GM19023 (cell line): ENCODE results near the gene PRICKLE2.

Experiments
- ATAC-seq: cut with Tn5 transposase; IDR thresholded peaks from one replicate; pipeline ENCODE4 v1.9.1; 2021; ENCODE audit warnings: mild to moderate bottlenecking, moderate library complexity; ENCODE audit not compliant: unreplicated experiment

PRICKLE2 gene

GRCh38 chr3:64251019-64251418 lies 25.8 kb upstream of the PRICKLE2 start:
- no peak for ATAC-seq

- no peak for ATAC-seq
Measured at GRCh38 chr3:64247991-64248646, 22.9 kb upstream of the PRICKLE2 start.

- no peak for ATAC-seq
Measured at GRCh38 chr3:64244011-64244942, 19.0 kb upstream of the PRICKLE2 start.

- ATAC-seq = no peak
Measured at GRCh38 chr3:64242435-64242834, 17.2 kb upstream of the PRICKLE2 start.

GRCh38 chr3:64240959-64241358 lies 15.7 kb upstream of the PRICKLE2 start:
- no peak for ATAC-seq

GRCh38 chr3:64240396-64240795 lies 15.1 kb upstream of the PRICKLE2 start:
- ATAC-seq = no peak

GRCh38 chr3:64239841-64240240 lies 14.6 kb upstream of the PRICKLE2 start:
- ATAC-seq = no peak

- no peak for ATAC-seq
Measured at GRCh38 chr3:64238971-64239667, 13.9 kb upstream of the PRICKLE2 start.

- no peak for ATAC-seq
Measured at GRCh38 chr3:64237083-64237482, 11.8 kb upstream of the PRICKLE2 start.

GRCh38 chr3:64235605-64236004 lies 10.3 kb upstream of the PRICKLE2 start:
- ATAC-seq = no peak

- no peak for ATAC-seq
Measured at GRCh38 chr3:64234571-64234970, 9.3 kb upstream of the PRICKLE2 start.

GRCh38 chr3:64232821-64233220 lies 7.6 kb upstream of the PRICKLE2 start:
- no peak for ATAC-seq

GRCh38 chr3:64229903-64230302 lies 4.6 kb upstream of the PRICKLE2 start:
- ATAC-seq = no peak

- ATAC-seq = no peak
Measured at GRCh38 chr3:64228110-64228509, 2.8 kb upstream of the PRICKLE2 start.

GRCh38 chr3:64226730-64227129 lies 1.5 kb upstream of the PRICKLE2 start:
- no peak for ATAC-seq

GRCh38 chr3:64225695-64226499 lies 631 bp upstream of the PRICKLE2 start:
- peak; percentile 30 for ATAC-seq

GRCh38 chr3:64223791-64224745 lies 1.2 kb downstream of the PRICKLE2 start:
- ATAC-seq = no peak

- no peak for ATAC-seq
Measured at GRCh38 chr3:64222501-64223111, 2.7 kb downstream of the PRICKLE2 start.

GRCh38 chr3:64221571-64222257 lies 3.6 kb downstream of the PRICKLE2 start:
- no peak for ATAC-seq
